K562 (cell line): ENCODE results near the gene MEGF11.

ENCODE experiments used
- CCAR2 ChIP-seq: fragments of 200-400 bp; formaldehyde crosslinking; IDR thresholded peaks from 2 replicates; pipeline ENCODE4 v1.6.1; 2017; ENCODE audit warnings: mild to moderate bottlenecking, low read depth, low read length
- CTCF ChIP-seq, 3 experiments: IDR thresholded peaks in 2 of 3; conservative IDR thresholded peaks in 1 of 3; 2 replicates each; pipeline ENCODE4 v1.5.1; 2011 to 2012; ENCODE audit warnings: low read length in 3 of 3, mild to moderate bottlenecking in 3 of 3, control low read depth in 2 of 3, improper control_type of control experiment in 1 of 3, inconsistent platforms in 1 of 3, low read depth in 1 of 3, mixed read lengths in 1 of 3, moderate library complexity in 1 of 3; ENCODE audit not compliant: insufficient read depth in 2 of 3
- EZH2 ChIP-seq: IDR thresholded peaks from 2 replicates; pipeline ENCODE4 v1.6.1; 2012; ENCODE audit warnings: low read depth, mild to moderate bottlenecking, inconsistent platforms, low read length, borderline replicate concordance
- FOXM1 ChIP-seq, 2 experiments: fragments of 450-650 bp in 1 of 2; sonication (generic) in 1 of 2; formaldehyde crosslinking in 1 of 2; IDR thresholded peaks; 2 replicates each; pipeline versions ENCODE4 v1.6.1 to v1.9.0; 2017 to 2022; ENCODE audit warnings: low read depth in 2 of 2, mild to moderate bottlenecking in 2 of 2, missing genetic modification reagents in 1 of 2, moderate library complexity in 1 of 2
- MYC ChIP-seq, 2 experiments: fragments of 250-450 bp in 1 of 2; sonication (Bioruptor Pico) in 1 of 2; IDR thresholded peaks; 2 replicates each; pipeline versions ENCODE4 v1.5.1 to v1.6.1; 2012 to 2021; ENCODE audit warnings: low read depth in 2 of 2, borderline replicate concordance in 1 of 2, improper control_type of control experiment in 1 of 2, low read length in 1 of 2, mild to moderate bottlenecking in 1 of 2, moderate library complexity in 1 of 2
- POU5F1 ChIP-seq: fragments of 150-350 bp; IDR thresholded peaks from 2 replicates; pipeline ENCODE4 v1.6.1; 2014; ENCODE audit warnings: borderline replicate concordance, low read length, low read depth, mild to moderate bottlenecking; ENCODE audit not compliant: partially characterized antibody
- ZNF140 ChIP-seq: fragments of 250-450 bp; sonication (Bioruptor Pico); IDR thresholded peaks from 2 replicates; pipeline ENCODE4 v1.8.0; 2021; ENCODE audit warnings: moderate library complexity, mild to moderate bottlenecking, inconsistent platforms

GRCh38 chr15:65960586-65960985 lies 293.0 kb downstream of the MEGF11 start:
- TF ChIP-seq EZH2 (no peak), MYC (IDR thresholded peaks at IDR 0.05; ENCODE audit: low read depth, low read length) (no peak), MYC (CRISPR knock-in tag; IDR thresholded peaks at IDR 0.05; ENCODE audit: borderline replicate concordance, low read depth) (no peak), ZNF140 (CRISPR knock-in tag) (no peak), CCAR2 (no peak), CTCF (IDR thresholded peaks at IDR 0.05 in 2 of 3, conservative IDR thresholded peaks at IDR 0.05 in 1 of 3; ENCODE audit: insufficient read depth in 2 of 3, low read depth in 1 of 3, low read length in 3 of 3) (no peak), POU5F1 (no peak), FOXM1 (IDR thresholded peaks at IDR 0.05; ENCODE audit: low read depth) (no peak), FOXM1 (CRISPR knock-in tag; IDR thresholded peaks at IDR 0.05; ENCODE audit: low read depth) (no peak)
